ENCODE data around the gene DDX28.

DNA sequence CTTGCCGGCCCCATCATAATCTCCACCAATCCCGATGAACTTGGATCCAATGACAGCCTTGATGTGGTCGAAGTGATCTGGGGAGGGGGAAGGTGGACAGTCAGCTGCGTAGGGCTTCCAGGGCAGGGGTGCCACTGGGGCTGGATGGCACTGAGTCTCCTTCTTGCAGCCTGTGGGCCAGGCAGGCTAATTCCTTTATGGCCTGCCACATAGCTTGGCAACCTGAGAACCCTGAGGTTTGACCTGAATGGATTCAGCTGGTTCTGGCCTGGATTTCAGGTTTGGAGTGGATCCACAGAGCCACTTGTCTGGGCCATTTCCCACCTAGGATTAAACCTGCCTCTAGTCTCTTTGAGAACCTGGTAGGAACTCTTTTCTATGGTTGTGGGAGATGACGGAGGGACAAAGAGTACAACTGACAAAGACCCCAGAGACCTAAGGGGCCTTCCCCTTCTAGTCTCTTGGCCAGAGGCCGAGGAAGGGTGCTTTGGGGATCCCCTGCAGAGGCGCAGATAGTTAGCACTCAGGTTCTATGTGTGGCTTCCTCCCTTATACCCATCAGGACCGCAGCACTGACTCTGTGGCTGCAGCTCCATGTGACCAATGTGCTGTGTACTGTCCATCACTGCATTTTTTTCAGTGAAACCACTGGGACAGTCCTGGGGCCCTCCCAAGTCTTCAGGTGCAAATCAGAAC is 33.6 kb downstream of the DDX28 start:
- no peak for TF ChIP-seq CTCF (conservative IDR thresholded peaks at IDR 0.05; ENCODE audit: low read length)
- TF ChIP-seq EZH2phosphoT487 (IDR thresholded peaks at IDR 0.05; ENCODE audit: borderline replicate concordance): no peak

Data from Loucy (cell line).